ENCODE data around the gene DUSP3.

GRCh38 chr17:43774304-43775250, 4.2 kb downstream of the DUSP3 start:
- TF ChIP-seq CTCF (conservative IDR thresholded peaks at IDR 0.05; ENCODE audit: low read depth, low read length) (no peak), EZH2 (IDR thresholded peaks at IDR 0.05; ENCODE audit: low read length, unreplicated experiment) (no peak)

All from PC-3 (cell line).